ENCODE measurements around the gene CTSC.

GRCh38 chr11:88357323-88358039, 19.9 kb upstream of the CTSC start:
- no peak for TF ChIP-seq CTCF (IDR thresholded peaks at IDR 0.05; ENCODE audit: low read depth, low read length, poor library complexity, severe bottlenecking)
- no peak for TF ChIP-seq EZH2phosphoT487 (IDR thresholded peaks at IDR 0.05; ENCODE audit: borderline replicate concordance, low read length)
